GM18519 (cell line): ENCODE data around the gene C15orf61.

Experiments
- ATAC-seq: cut with Tn5 transposase; IDR thresholded peaks from one replicate; pipeline ENCODE4 v1.9.1; 2021; ENCODE audit warnings: mild to moderate bottlenecking, moderate library complexity; ENCODE audit not compliant: unreplicated experiment, low FRiP score

C15orf61 gene

DNA sequence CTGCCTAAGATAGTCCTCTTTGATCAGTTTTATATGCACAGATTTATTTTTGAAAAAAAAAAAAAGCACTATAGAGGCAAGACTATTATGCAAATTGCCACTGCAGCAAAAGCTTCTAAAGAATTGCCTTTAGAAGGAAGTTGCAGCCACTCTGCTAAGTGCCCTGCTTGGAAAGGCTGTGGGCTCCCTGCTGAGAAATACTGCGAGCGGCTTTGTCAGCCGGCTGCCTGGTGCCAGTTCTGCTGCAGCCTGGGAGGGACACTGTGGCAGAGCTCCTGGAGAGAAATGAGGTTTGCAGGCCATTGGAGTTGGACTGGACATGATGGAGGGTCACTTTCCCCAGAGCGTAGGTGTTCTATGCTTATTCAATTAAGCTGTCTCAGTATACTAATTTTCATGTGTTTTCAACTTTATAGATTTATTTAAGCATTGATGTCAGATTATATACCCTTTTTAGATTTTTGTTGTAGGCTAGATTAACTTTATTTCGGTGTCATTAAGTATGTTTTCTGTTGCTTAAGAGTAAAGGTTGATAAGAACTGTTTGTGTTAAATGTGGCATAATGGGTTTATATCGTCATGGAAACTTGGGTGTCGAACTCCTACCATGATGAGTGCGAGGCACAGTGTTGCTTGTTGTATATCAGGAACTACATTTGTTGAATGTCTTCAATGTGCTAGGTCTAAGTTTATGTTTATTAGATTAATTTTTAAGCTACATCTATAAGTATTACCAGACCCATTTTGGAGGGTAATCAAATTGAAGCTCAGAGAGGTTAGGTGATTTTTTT lies 28.1 kb downstream of the C15orf61 start:
- ATAC-seq: no peak

DNA sequence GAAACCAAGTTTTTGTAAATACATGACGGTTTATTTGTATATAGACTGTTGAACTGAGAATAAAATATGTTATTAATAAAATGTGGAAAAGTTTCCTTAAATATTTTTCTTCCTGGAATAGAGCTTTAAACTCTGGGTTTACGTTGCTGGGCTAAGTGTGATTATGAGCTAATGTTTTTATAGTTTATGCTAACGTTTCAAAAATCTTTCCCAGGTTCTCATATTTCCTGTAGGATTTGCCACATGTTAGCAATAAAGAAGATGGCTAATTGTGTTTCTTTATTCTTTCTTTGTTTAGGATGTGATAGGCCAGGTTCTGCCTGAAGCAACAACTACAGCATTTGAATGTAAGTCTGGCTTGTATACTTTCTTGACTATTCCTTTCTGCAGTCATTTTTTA lies 28.8 kb downstream of the C15orf61 start:
- ATAC-seq: no peak

GRCh38 chr15:67550522-67550921 lies 29.6 kb downstream of the C15orf61 start:
- no peak for ATAC-seq

- ATAC-seq: no peak
Observed at GRCh38 chr15:67551207-67551743, 30.3 kb downstream of the C15orf61 start.

- ATAC-seq: no peak
Observed at GRCh38 chr15:67554580-67554979, 33.6 kb downstream of the C15orf61 start.

GRCh38 chr15:67556976-67557570 lies 36.1 kb downstream of the C15orf61 start:
- ATAC-seq: no peak

GRCh38 chr15:67558502-67558901 lies 37.6 kb downstream of the C15orf61 start:
- ATAC-seq: no peak

GRCh38 chr15:67559158-67559557 lies 38.2 kb downstream of the C15orf61 start:
- no peak for ATAC-seq

DNA sequence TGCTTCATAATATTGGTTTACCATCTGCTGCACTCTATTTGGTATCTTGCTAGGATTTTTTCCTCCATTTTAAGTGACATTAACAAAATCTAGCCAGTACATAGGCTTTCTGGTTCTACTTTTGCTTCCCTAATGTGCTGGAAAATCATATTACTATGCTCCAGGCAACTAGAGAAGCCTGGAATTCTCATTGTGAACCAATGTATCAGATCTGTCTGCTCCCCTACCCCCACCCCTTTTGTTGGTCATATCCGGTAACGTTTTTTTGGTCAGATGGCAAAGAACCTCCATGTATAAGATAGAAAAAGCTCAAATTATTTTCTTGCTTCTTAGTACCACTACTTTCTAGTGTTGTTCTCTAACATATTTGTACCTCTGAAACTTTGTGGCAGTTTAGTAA lies 38.6 kb downstream of the C15orf61 start:
- no peak for ATAC-seq

DNA sequence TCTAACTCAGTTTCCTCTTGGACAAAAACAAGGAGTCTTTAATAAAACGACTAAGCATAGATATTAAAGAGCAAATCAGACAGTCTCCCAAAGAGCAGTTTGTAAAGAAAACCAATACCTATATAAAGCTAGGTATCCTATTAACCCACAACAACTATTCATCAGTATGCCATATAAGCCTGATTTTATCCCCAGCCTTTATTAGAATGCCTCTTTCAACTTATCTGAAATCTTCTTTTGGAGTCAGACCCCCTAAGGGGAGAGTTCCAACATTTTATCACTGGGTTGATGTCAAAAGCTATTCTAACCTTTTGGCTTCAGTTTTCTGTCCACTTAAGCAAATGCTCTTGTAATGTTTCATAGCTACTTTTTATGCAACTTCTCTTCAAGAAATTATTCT lies 39.4 kb downstream of the C15orf61 start:
- no peak for ATAC-seq

- no peak for ATAC-seq
Observed at GRCh38 chr15:67563092-67563491, 42.2 kb downstream of the C15orf61 start.

DNA sequence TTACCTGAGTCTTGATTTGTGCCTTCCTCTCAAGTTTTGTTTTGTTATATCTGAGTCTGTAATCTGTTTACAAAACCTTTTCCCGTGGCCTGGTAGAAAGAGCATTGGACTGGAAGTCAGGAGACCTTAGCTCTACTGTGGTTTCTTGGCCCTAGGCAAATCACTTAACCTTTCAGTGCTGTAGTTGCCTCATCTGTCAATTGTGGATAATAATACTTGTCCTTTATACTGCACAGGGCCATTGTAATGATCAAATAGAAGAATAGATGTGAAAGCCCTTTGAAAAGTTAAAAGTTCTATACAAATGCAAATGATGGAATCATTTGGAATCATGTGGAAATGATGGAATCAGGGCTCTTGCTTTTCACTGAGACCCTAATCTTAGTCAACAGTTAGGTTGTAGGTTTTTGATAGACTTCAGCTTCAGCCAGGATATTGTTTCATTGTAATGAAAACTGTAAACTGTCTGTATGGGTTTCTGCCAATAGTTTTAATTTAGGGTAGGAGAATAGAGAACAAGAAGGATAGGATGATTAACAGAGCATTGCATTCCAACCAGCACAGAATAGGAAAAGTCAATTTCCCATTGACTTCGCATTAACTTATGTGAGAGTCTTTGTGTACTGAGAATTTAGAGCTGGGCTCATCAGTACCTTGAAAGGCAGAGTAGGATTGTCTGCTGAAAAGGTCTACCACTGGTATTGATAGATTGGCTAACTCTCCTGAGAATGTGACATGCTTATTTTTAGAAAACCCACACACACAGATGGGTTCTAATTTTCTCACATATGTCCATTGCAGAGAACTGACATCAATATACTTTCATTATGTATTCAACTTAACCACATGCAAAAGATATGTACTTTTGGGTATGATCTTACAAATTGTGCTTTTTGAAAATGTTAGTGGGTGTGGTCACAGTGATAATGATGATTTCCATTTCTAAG lies 43.4 kb downstream of the C15orf61 start:
- ATAC-seq: peak; percentile 87

DNA sequence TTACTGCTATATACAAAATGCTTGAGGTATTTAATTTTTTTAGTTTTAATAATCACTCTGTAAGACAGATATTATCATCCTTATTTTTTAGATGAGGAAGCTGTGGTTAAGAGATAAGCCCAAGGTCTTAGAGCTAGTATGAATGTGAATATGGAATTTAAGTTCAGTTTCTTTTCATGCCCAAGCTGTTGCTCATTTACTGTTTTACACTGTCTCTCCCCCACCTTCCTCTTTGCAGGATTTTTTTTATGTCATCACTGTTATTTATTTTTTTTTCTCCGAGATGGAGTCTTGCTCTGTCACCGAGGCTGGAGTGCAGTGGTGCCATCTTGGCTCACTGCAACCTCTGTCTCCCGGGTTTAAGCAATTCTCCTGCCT lies 44.0 kb downstream of the C15orf61 start:
- ATAC-seq: peak; percentile 20

- ATAC-seq: no peak
Observed at GRCh38 chr15:67569668-67570067, 48.7 kb downstream of the C15orf61 start.

DNA sequence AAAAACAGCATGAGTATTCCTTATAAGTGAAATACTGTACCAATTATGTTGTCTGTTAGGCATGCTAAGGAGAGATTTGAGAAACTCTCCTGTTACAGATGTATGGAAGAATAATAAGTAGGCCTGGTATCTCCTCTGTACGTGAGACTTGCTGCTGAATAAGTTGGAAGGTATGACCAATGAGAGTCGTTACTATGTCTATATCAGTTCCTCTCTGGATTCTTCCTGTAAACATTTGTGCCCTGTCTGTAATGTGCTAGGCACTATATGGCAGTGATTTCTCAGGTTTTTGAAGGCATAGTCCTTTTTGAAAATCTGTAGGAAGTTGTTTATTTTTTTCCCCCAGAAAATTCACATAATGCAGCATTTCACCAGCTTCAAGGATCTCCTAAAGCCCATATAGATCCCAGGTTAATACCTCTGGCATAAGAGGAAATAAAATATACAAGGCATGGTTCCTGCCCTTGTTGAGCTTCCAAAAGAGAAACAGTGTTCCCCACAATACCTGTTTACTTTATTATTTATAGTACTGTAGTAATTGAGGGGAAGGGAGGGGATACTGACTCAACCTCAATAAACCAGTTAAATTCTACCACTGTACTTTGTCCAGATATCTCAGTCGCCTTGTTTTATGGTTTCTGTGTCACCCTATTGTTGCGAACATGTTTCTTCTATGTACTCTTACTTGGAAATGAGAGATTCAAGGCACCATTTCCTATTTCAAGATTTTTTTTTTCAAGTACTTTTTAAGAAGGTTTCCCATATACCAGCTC lies 50.1 kb downstream of the C15orf61 start:
- no peak for ATAC-seq

DNA sequence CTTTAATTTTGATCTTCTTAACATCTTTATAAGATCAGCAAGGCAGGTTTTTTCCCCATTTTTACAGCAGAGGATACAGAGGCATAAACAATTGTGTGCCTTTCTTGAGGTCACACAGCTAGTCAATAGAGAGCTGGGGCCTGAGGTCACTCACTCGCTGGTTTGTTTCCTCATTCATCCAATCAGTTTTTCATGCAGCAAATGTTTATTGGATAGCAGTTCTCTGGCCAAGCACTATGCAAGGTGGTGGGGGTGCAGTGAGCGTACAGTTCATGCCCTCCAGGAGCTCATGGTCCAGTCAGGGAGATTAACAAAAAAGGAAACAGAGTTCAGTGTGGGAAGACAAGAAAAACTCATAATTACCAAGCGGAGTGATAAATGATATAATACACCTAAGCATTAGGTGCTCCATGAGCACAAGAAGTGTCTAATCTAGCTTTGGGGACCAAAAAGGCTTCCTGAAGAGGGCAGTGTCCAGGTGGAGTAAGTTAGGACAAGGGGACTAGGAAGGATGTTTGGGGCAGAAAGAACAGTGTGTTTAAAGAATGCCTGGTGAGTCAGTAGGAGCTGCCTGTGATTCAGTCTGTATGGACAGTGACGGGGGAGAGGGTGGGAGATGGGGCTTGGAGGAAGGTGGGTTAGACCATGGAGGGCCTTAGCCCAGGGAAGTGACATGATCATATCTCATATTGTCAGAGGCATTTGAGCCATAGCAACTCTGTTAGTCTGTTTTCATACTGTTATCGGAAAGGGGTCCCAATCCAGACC lies 50.9 kb downstream of the C15orf61 start:
- no peak for ATAC-seq

- no peak for ATAC-seq
Observed at GRCh38 chr15:67573194-67573593, 52.3 kb downstream of the C15orf61 start.

DNA sequence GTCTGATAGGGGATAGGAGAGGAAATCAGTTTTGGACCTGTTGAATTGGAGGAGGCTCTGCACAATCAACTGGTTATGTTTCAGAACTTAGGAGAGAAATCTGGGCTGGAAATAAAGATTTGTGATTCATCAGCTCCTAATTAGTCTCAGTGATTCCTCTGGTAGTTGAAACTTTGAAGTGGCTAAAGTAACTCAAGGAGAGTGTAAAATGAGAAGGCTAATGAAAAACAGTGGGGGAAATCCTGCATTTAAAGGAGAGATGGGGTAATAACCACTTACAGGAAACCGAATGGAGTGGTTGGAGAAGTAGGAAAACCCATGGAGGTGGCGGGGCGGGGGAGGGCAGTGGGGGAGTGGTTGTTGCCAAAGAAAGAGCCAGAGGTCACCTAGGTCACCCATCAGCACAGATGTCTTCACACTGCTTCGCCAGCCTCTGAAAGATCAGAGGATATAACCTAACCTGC lies 54.1 kb downstream of the C15orf61 start:
- ATAC-seq: no peak

GRCh38 chr15:67578020-67578600 lies 57.2 kb downstream of the C15orf61 start:
- ATAC-seq: no peak
